ENCODE results near the gene XCL1.
"Not testable (repeated sequence)": the region's sequence is repeated elsewhere in the genome, so short reads cannot be mapped to it uniquely, and the experiment has no call there.

Gene XCL1, protein sequence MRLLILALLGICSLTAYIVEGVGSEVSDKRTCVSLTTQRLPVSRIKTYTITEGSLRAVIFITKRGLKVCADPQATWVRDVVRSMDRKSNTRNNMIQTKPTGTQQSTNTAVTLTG

GRCh38 chr1:168576245-168576688, at the start of gene XCL1:
Gene XCL1 (plus strand): TSS chr1:168576605. CDS start chr1:168576638, 33 bp downstream.
- not testable (repeated sequence) for H3K4me3 ChIP-seq (ENCODE audit: low read depth, low read length)

DNA sequence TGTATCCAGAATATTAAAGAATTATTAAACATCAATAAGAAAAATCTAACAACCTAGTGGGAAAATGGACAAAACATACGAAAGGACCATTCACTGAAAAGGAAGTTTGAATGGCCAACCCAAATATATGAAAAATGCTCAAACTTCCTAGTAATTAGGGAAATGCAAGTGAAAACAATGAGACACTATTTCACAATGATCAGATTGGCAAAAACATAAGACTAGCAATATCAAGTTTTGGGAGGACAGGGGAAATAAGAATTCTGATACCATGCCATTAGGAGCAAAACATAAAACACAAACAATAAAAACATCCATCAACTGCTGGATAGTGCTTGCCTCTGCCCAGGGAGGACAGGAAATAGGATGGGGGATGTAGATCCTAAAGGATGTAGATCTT, 46.9 kb upstream of the XCL1 start:
- TF ChIP-seq, protein P1, sequence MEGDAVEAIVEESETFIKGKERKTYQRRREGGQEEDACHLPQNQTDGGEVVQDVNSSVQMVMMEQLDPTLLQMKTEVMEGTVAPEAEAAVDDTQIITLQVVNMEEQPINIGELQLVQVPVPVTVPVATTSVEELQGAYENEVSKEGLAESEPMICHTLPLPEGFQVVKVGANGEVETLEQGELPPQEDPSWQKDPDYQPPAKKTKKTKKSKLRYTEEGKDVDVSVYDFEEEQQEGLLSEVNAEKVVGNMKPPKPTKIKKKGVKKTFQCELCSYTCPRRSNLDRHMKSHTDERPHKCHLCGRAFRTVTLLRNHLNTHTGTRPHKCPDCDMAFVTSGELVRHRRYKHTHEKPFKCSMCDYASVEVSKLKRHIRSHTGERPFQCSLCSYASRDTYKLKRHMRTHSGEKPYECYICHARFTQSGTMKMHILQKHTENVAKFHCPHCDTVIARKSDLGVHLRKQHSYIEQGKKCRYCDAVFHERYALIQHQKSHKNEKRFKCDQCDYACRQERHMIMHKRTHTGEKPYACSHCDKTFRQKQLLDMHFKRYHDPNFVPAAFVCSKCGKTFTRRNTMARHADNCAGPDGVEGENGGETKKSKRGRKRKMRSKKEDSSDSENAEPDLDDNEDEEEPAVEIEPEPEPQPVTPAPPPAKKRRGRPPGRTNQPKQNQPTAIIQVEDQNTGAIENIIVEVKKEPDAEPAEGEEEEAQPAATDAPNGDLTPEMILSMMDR (IDR thresholded peaks at IDR 0.05; ENCODE audit: low read depth, low read length), result no peak
- H3K4me3 ChIP-seq (ENCODE audit: low read depth, low read length), result no peak overlapping the region

- TF ChIP-seq, protein P1 (IDR thresholded peaks at IDR 0.05; ENCODE audit: low read depth, low read length), result no peak
Measured at GRCh38 chr1:168531615-168532345, 44.6 kb upstream of the XCL1 start.

GRCh38 chr1:168535536-168535935, 40.9 kb upstream of the XCL1 start:
- H3K4me3 ChIP-seq (ENCODE audit: low read depth, low read length), result no peak overlapping the region

More at GRCh38 chr1:168531615-168532345, 44.6 kb upstream of the XCL1 start:
- H3K4me3 ChIP-seq (ENCODE audit: low read depth, low read length), result no peak overlapping the region

DNA sequence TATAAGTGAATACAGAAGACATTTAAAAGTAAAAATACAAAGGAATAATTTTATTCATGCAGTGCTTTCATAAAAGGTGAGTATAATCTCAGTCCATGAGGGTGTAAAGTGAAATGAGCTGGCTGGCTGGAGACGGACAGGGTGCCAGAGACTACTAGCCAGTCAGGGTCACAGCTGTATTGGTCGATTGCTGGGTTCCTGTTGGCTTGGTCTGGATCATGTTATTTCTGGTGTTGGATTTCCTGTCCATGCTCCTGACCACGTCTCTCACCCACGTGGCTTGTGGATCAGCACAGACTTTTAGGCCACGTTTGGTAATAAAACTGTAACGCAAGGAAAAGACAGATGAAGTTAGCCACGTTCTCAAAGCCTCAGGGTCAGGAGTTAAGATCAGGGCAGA, 35.6 kb upstream of the XCL1 start:
- H3K4me3 ChIP-seq (ENCODE audit: low read depth, low read length), result not testable (repeated sequence)

More at GRCh38 chr1:168535536-168535935, 40.9 kb upstream of the XCL1 start:
- TF ChIP-seq, protein P1 (IDR thresholded peaks at IDR 0.05; ENCODE audit: low read depth, low read length), result no peak

GRCh38 chr1:168542978-168543377, 33.4 kb upstream of the XCL1 start:
- not testable (repeated sequence) for H3K4me3 ChIP-seq (ENCODE audit: low read depth, low read length)

GRCh38 chr1:168543840-168544498, 32.4 kb upstream of the XCL1 start, which contains the start of gene XCL2:
Gene XCL2 (minus strand): TSS chr1:168543997. CDS start chr1:168543964, 33 bp downstream.
- H3K4me3 ChIP-seq (ENCODE audit: low read depth, low read length), result not testable (repeated sequence)

- not testable (repeated sequence) for H3K4me3 ChIP-seq (ENCODE audit: low read depth, low read length)
Measured at GRCh38 chr1:168545678-168546552, 30.5 kb upstream of the XCL1 start.

- not testable (repeated sequence) for H3K4me3 ChIP-seq (ENCODE audit: low read depth, low read length)
Measured at GRCh38 chr1:168546553-168546895, 29.9 kb upstream of the XCL1 start.

- TF ChIP-seq, protein P1 (IDR thresholded peaks at IDR 0.05; ENCODE audit: low read depth, low read length), result no peak
- no peak overlapping the region for H3K4me3 ChIP-seq (ENCODE audit: low read depth, low read length)
Measured at GRCh38 chr1:168550971-168551370, 25.4 kb upstream of the XCL1 start.

Measured in WI38 (cell line).